ENCODE measurements around the gene ZNF829. TPM values are rescaled to one million over a fixed set of nuclear protein-coding genes. Genes with fewer than 3 reads are reported as not detected.

The ZNF829 gene
- total RNA-seq (1 to 10 TPM; 1.4 to 4.1 (median 2.8) TPM), polyA plus RNA-seq (1 to 10 TPM in 1 of 2 donors, under 1 TPM in 1; 0.78 to 1.0 TPM)
- long read RNA-seq, donor 1, partial matches to known transcripts = 0 of 1 reads
- long read RNA-seq, donor 1, other reads (novel, unspliced or antisense) = 1 of 1 reads
- long read RNA-seq, donor 2 = 0 reads
- long read RNA-seq, donor 3, partial matches to known transcripts = 0 of 1 reads
- long read RNA-seq, donor 3, other reads (novel, unspliced or antisense) = 1 of 1 reads

DNA sequence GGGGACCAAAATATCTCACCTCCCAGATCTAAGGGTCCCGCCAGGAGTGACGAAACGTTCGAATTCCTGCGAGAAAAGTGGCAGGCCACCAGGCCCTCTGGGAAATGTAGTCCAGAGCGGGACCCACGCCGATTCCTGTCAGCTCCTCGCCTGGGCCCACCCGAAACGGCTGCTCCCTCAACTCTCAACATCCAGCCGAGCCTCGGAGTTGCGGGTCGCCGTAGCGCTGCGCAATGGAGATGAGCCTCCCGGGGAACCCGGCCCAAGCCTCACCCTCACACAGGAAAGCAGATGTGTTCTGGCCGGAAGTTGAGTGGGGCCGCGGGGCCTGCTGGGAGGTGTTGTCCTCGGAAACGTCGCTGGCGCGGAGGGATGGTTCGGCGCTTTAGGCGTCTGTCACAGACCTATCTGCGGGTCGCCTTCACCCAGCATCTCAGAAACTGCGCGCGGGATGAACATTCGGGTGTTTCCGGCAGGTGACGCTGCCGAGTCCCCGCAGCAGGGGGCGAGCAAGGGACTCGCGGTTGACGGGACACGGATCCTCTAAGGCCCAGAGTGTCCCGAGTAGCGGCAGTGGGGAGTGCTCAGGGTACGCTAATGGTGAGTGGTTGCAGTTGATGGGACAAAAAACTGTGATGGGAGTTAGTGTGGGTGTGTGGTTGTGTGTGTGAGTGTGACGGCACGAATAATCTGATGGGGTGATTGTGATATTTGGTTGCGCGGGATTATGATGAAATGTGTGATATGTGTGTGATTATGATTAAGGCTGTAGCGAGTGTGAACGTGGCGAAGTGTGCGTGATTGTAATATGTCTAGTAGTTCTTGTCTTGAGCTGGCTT is at the start of gene ZNF829, which contains the start of gene ZNF568:
Gene ZNF829 (minus strand): TSS at position 300 of the 839 bp plus-strand sequence. CDS start 1,124 bp downstream, outside the sequence.
Gene ZNF568 (plus strand): TSS at position 341 of the 839 bp plus-strand sequence. CDS start 6,439 bp downstream, outside the sequence.
- H3K27ac ChIP-seq = peak within 1 kb of the TSS; percentile 88 to 99 (median 94)
- ATAC-seq = peak; percentile 98 to 99 (median 98)
- H3K27me3 ChIP-seq = no peaks in the 10 kb centered on the region
- H3K4me1 ChIP-seq = peaks cover 0 to 21% (median 11%) of the 10 kb centered on the region in 9 donors
- peak within 1 kb of the TSS; percentile 53 to 97 (median 72) for H3K4me3 ChIP-seq
- 0 to 3% methylated on average over 57 of the region's 57 CpGs for WGBS, 2 donors
- H3K9me3 ChIP-seq = peaks cover 0 to 63% (median 5%) of the 10 kb centered on the region in 11 donors
- peaks cover 0 to 65% (median 41%) of the 10 kb centered on the region in 9 donors for H3K36me3 ChIP-seq
- DNase-seq = peak; percentile 90 to 93
- intact Hi-C loops (cut with DNase I) = loop anchor here in 3 of 10 donors (5.0 kb wide), 3 partner anchors 64 to 144 kb away; partner anchors contain the start of genes ZNF345 (in 2 of the 3) and ZNF850 (in 1 of the 3)
- TF ChIP-seq, protein P1, sequence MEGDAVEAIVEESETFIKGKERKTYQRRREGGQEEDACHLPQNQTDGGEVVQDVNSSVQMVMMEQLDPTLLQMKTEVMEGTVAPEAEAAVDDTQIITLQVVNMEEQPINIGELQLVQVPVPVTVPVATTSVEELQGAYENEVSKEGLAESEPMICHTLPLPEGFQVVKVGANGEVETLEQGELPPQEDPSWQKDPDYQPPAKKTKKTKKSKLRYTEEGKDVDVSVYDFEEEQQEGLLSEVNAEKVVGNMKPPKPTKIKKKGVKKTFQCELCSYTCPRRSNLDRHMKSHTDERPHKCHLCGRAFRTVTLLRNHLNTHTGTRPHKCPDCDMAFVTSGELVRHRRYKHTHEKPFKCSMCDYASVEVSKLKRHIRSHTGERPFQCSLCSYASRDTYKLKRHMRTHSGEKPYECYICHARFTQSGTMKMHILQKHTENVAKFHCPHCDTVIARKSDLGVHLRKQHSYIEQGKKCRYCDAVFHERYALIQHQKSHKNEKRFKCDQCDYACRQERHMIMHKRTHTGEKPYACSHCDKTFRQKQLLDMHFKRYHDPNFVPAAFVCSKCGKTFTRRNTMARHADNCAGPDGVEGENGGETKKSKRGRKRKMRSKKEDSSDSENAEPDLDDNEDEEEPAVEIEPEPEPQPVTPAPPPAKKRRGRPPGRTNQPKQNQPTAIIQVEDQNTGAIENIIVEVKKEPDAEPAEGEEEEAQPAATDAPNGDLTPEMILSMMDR (IDR thresholded peaks at IDR 0.05) = peak; percentile 26 to 82 (median 67)

DNA sequence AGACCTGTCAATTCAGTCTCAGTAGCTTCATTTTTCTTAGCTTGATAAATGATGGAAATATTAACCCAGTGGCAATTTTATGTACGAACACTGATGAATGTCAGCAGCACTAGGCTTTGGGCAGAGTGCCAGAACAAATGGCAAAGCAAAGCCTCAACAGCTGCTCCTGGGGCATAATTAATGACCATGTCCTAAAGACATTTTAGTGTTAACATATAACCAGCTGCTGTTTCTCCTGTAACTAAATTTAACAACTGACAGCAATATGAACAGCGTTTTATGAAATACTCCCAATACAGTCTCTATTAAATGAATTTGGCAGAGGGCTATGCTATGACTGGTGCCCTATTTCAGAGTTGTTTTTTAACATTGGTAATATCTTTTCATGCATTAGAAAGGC is 47.2 kb upstream of the ZNF829 start:
- Histone ChIP-seq H3K36me3 (peaks cover 0 to 29% (median 0%) of the 10 kb centered on the region in 9 donors), H3K9me3 (peaks cover 0 to 92% (median 21%) of the 10 kb centered on the region in 11 donors), H3K27ac (no peak overlapping the region), H3K4me3 (no peak overlapping the region), H3K27me3 (no peaks in the 10 kb centered on the region), H3K4me1 (no peaks in the 10 kb centered on the region)
- WGBS, 2 donors = 28 to 38% methylated on average over 2 of the region's 2 CpGs
- TF ChIP-seq, protein P1 (IDR thresholded peaks at IDR 0.05) = no peak
- intact Hi-C loops (cut with DNase I) = no loop called here
- DNase-seq (no peak), ATAC-seq (no peak)

- H3K27ac ChIP-seq = no peak overlapping the region
- ATAC-seq = no peak
- no peak for DNase-seq
- TF ChIP-seq, protein P1 (IDR thresholded peaks at IDR 0.05) = no peak
- WGBS, 2 donors = 86 to 89% methylated on average over 6 of the region's 6 CpGs
- H3K4me3 ChIP-seq = no peak overlapping the region
- H3K36me3 ChIP-seq = peaks cover 0 to 29% (median 0%) of the 10 kb centered on the region in 9 donors
- no peaks in the 10 kb centered on the region for H3K4me1 ChIP-seq
- H3K27me3 ChIP-seq = no peaks in the 10 kb centered on the region
- peaks cover 0 to 99% (median 21%) of the 10 kb centered on the region in 11 donors for H3K9me3 ChIP-seq
- intact Hi-C loops (cut with DNase I) = no loop called here
These were observed 46.3 kb upstream of the ZNF829 start for GRCh38 chr19:36962346-36962745.

Measured in heart right ventricle (tissue), 16 donors.